Measurements from ENCODE around the gene LACTBL1.

Gene LACTBL1

GRCh38 chr1:22913421-22914141 lies 59.1 kb downstream of the LACTBL1 start:
- no peak for DNase-seq (ENCODE audit: low read depth)

- DNase-seq (ENCODE audit: low read depth), result no peak
Observed at GRCh38 chr1:22912311-22912710, 60.4 kb downstream of the LACTBL1 start.

- DNase-seq (ENCODE audit: low read depth), result no peak
Observed at GRCh38 chr1:22910986-22911651, 61.5 kb downstream of the LACTBL1 start.

GRCh38 chr1:22910286-22910685 lies 62.4 kb downstream of the LACTBL1 start:
- no peak for DNase-seq (ENCODE audit: low read depth)

- DNase-seq (ENCODE audit: low read depth), result no peak
Observed at GRCh38 chr1:22908880-22909426, 63.7 kb downstream of the LACTBL1 start.

- DNase-seq (ENCODE audit: low read depth), result no peak
Observed at GRCh38 chr1:22907528-22907927, 65.1 kb downstream of the LACTBL1 start.

GRCh38 chr1:22906968-22907367 lies 65.7 kb downstream of the LACTBL1 start:
- DNase-seq (ENCODE audit: low read depth), result no peak

- no peak for DNase-seq (ENCODE audit: low read depth)
Observed at GRCh38 chr1:22903113-22903512, 69.6 kb downstream of the LACTBL1 start.

Measured in activated T-cell treated with anti-CD3 and anti-CD28 coated beads for 1 hour (primary cell).